Mesenteric fat pad (tissue), 1 donor: ENCODE data around the gene EYS. TPM values are rescaled to one million over a fixed set of nuclear protein-coding genes. Genes with fewer than 3 reads are reported as not detected.
"Not testable (repeated sequence)": the region's sequence is repeated elsewhere in the genome, so short reads cannot be mapped to it uniquely, and the experiment has no call there.

ENCODE experiments used
- DNase-seq: peaks from one replicate; pipeline ENCODE4 v3.0.0-alpha.2; 2020; ENCODE audit warnings: low spot score
- total RNA-seq: library from RNA; stranded (reverse); fragmentation: NEBNext Ultra II Directional; extraction: Animal tissue kit (Norgen Biotek cat#: 25700); gene quantifications from one replicate; pipeline ENCODE4 v1.2.1, GENCODE V29; 2021
- donor health status: DM: yes; HTN: yes; CAD: no.

Gene EYS
- total RNA-seq, 1 donor from 2014 or later, result 0.48 TPM

GRCh38 chr6:64000818-64001491 lies 1706.1 kb downstream of the EYS start:
- no peak for DNase-seq

DNA sequence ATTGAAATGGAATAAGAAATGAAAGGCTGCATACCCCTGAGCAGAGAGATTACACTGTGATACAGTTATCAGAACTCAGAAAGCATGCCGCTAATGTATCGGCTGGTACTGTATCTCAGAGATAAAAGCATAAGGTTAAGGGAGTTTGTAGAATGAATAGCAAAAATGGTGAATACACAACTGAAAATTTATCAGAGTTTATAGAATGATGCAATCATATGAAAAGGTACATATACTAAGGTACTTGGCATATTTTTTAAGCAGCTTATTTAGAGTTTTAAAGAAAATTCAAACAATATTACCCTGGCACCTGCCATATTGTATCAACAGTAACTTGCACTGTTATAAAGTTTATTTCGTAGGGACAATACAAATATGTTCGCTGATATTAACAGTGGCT lies 1707.4 kb downstream of the EYS start:
- DNase-seq, result no peak

DNA sequence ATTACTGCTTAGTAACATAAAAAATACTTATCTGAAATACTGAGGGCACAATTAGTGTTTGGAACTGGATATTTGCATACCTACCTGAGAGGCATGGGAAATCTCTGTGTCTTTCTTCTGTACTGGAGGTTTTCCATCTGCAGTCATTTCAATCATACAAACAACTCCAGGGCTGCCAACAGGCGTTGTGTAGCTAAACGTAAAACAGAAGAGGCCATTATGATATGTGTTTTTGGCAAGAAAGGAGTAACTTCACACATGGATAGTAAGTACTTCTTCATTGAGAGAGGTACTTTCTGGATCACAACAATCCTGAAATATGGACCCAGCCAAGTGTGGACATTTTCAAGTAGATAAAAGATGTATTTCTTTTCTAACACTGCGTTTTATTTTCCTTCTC lies 1708.0 kb downstream of the EYS start:
- DNase-seq, result no peak

DNA sequence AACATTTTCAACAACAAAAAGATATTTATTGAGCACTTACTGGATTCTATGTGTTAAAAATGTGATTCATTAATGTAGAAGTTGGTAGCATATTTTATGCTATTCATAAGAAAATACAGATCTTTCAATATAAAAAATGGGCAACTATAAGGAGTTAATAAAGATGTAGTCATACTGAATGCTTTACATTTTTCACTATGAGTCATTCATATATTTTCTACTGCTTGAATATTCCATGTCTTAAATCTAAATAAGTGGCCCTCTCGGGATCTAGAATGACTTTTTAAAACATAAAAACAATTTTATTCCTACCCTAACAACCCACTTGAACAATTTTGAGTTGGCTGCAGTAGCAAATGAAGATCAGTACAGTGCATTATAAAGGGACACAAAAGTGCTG lies 1709.3 kb downstream of the EYS start:
- DNase-seq, result no peak

GRCh38 chr6:63997221-63997620 lies 1709.8 kb downstream of the EYS start:
- no peak for DNase-seq

- no peak for DNase-seq
Measured at GRCh38 chr6:63985223-63985622, 1721.8 kb downstream of the EYS start.

DNA sequence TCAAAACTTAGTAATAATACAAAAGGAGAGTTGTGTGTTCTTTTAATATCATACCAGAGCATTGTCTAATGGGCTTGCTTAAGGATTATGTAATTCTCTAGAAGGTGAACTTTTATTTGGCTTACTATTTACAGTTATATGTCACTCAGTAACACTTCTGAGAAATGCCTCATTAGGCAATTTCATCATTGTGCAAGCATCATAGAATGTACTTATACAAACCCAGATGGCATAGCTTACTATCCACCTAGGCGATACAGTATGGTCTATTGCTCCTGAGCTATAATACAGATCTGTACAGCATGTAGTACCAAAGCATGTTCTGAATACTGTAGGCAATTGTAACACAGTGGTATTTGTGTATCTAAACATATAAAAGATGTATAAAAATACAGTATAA lies 1731.3 kb downstream of the EYS start:
- no peak for DNase-seq

DNA sequence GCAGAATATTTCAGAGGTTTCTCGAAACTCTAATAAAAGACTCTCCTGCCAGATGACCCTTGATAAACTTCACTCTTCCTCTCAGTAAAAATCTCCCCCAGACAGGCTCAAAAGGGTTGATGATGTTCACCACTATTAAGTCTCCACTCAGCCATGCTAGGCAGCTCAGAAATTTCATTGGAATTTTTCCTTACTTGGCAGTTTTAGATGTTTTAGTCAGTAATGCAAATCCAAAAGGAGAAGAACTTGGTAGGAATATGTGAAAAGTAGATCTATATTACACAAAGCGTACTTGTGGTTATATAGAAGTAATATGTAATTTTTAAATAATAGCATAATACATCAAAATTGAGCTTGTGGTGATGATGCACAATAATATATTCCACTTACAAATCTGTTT lies 1738.4 kb downstream of the EYS start:
- DNase-seq, result no peak

GRCh38 chr6:63964366-63964765 lies 1742.7 kb downstream of the EYS start:
- no peak for DNase-seq

GRCh38 chr6:63963769-63964315 lies 1743.2 kb downstream of the EYS start:
- no peak for DNase-seq

DNA sequence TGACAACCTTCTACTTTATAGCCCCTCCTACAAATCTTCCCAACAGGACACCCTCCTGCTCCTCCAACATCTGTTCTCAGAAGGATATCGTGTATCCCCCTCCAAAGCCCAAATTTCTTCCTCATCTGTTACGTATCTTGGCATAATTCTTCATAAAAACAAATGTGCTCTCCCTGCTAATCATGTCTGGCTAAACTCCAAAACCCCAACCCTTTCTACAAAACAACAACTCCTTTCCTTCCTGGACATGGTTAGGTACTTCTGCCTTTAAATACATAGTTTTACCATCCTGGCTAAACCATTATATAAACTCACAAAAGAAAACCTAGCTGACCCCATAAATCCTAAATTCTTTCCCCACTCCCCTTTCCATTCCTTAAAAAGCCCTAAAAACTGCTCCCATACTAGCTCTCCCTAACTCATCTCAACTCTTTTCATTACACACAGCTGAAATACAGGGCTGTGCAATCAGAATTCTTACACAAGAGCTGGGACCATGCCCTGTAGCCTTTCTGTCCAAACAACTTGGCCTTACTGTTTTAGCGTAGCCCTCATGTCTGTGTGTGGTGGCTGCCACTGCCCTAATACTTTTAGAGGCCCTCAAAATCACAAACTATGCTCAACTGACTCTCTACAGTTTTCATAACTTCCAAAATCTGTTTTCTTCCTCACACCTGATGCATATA lies 1753.5 kb downstream of the EYS start:
- DNase-seq, result not testable (repeated sequence)

DNA sequence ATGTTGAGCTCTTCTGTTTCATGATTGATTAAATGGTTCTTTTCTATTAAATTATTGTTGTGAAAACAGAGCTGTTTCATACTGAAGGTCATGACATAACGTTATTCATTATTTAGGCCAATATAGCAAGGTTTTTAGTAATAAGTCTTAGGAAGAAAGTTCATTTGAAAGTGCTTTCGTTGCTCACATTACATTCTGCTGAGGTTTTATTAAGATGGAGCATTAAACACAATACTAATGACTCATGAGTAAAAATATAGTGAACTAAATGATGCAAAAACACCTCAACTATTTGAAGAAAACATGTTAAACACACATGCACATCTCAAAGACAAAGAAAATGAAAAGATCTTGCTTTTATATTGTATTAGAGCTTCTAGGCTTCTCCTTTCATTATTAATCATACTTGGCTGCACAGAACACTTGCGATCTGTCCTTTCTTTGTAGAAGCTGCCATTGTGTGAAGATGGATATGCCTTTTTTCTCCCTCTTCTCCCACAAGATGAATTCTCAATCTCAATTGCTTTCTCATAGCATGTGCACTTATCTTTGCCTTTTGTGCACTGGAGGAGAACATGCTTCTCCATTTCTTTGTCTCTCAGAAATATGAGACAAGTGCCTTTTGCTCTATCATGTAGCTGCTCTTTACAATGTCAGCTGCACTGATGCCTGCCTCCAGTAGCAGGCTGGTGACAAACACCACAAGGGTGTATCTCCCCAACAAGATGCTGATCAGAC lies 1759.1 kb downstream of the EYS start:
- DNase-seq, result no peak

- no peak for DNase-seq
Measured at GRCh38 chr6:63945987-63946386, 1761.0 kb downstream of the EYS start.

DNA sequence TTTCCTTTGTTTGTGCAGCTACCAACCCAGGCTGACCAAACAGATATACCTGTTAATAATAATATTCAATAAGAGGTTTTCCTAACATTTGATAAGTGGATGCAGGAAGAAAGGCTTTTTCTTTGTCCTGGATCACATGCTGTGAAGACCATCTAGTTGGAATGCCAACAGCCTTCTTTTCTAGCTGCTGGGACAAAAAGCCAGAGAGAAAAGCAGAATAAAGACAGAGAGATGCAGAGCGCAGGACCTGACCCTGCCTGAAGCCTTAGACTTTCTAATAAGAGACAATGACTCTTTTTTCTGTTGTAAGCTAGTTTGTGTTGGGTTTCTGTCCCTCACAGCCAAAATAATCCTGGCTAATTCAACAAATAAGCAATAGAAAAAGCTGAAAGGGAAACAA lies 1763.2 kb downstream of the EYS start:
- DNase-seq, result no peak

- DNase-seq, result no peak
Measured at GRCh38 chr6:63941747-63942470, 1765.1 kb downstream of the EYS start.

- DNase-seq, result no peak
Measured at GRCh38 chr6:63940056-63940455, 1767.0 kb downstream of the EYS start.

- DNase-seq, result no peak
Measured at GRCh38 chr6:63936399-63936798, 1770.6 kb downstream of the EYS start.

DNA sequence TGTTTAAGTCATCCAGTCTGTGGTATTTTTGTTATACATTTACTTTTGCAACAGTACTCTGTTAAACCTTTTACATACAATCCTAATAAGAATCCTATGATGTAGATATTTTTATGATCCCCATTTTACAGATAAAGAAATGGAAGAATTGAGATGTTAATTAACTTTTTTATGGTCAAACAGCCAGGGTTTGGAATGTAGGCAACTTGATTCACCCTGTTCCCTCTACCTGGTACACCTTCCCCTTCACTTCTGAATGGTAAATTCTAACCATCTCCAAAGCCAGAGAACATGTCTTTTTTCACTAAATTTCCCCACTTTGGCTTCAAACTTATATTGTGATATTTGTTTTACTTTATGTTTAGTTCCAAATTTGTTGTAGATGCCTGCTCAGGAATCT lies 1771.3 kb downstream of the EYS start:
- no peak for DNase-seq

- DNase-seq, result not testable (repeated sequence)
Measured at GRCh38 chr6:63933948-63934347, 1773.1 kb downstream of the EYS start.

- DNase-seq, result no peak
Measured at GRCh38 chr6:63930848-63931247, 1776.2 kb downstream of the EYS start.

DNA sequence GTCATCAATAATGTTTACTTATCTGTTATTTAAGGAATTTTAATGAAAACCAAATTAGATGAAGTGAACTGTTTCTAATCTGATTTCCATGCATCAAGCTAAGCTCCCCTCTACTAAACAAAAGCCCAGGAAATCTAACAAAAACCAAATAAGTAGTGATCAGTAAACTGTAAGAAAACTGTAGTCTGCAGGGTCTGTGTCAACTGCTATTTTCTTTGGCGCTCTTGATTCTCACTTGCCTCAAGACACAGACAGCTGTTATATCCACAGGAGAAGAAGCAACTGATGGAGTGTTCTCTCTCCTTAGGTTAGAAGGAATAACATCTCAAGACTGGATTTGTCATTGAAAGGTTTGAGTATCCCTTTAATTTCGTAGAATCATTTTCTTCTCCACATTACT lies 1777.9 kb downstream of the EYS start:
- no peak for DNase-seq
